Measurements from ENCODE around the gene SPNS1. TPM values are rescaled to one million over a fixed set of nuclear protein-coding genes. Genes with fewer than 3 reads are reported as not detected.

Gene SPNS1
- total RNA-seq, 4 donors from 2014 or later, result 12.7 to 26.0 (median 23.4) TPM

GRCh38 chr16:29023279-29024277 is 49.0 kb downstream of the SPNS1 start:
- in situ Hi-C loops (cut with MboI; ENCODE audit: low sequenced_read_pairs in 4 of 4), result no loop called here

GRCh38 chr16:29024278-29024677 is 49.7 kb downstream of the SPNS1 start:
- Histone ChIP-seq H3K9me3 (no peaks in the 10 kb centered on the region), H3K4me3 (no peak overlapping the region), H3K27me3 (peaks cover 0 to 3% (median 0%) of the 10 kb centered on the region in 3 donors), H3K27ac (no peak overlapping the region), H3K4me1 (no peaks in the 10 kb centered on the region), H3K36me3 (no peaks in the 10 kb centered on the region)
- intact Hi-C loops (cut with DNase I; ENCODE audit: low total_unique reads) (no loop called here), in situ Hi-C loops (cut with MboI; ENCODE audit: low sequenced_read_pairs in 4 of 4) (no loop called here)
- ATAC-seq (no peak), DNase-seq (no peak)
- TF ChIP-seq POLR2A (IDR thresholded peaks at IDR 0.05), result no peak
- no peak for TF ChIP-seq CTCF (IDR thresholded peaks at IDR 0.05 in 4 of 5, conservative IDR thresholded peaks at IDR 0.05 in 1 of 5)

More at GRCh38 chr16:29023279-29024277, 49.0 kb downstream of the SPNS1 start:
- TF ChIP-seq CTCF (IDR thresholded peaks at IDR 0.05 in 4 of 5, conservative IDR thresholded peaks at IDR 0.05 in 1 of 5), result no peak
- no peak for TF ChIP-seq POLR2A (IDR thresholded peaks at IDR 0.05)
- intact Hi-C loops (cut with DNase I; ENCODE audit: low total_unique reads), result no loop called here
- Histone ChIP-seq H3K27me3 (peaks cover 0 to 3% (median 0%) of the 10 kb centered on the region in 3 donors), H3K9me3 (no peaks in the 10 kb centered on the region), H3K27ac (no peak overlapping the region), H3K4me1 (no peaks in the 10 kb centered on the region), H3K36me3 (no peaks in the 10 kb centered on the region), H3K4me3 (no peak overlapping the region)
- DNase-seq (no peak), ATAC-seq (no peak)

GRCh38 chr16:29025218-29025617 is 50.6 kb downstream of the SPNS1 start:
- no peak for TF ChIP-seq POLR2A (IDR thresholded peaks at IDR 0.05)
- TF ChIP-seq CTCF (IDR thresholded peaks at IDR 0.05 in 4 of 5, conservative IDR thresholded peaks at IDR 0.05 in 1 of 5), result no peak
- Histone ChIP-seq H3K4me1 (no peaks in the 10 kb centered on the region), H3K4me3 (no peak overlapping the region), H3K9me3 (no peaks in the 10 kb centered on the region), H3K27ac (no peak overlapping the region), H3K27me3 (peaks cover 0 to 3% (median 0%) of the 10 kb centered on the region in 3 donors), H3K36me3 (no peaks in the 10 kb centered on the region)
- DNase-seq (no peak), ATAC-seq (no peak)
- in situ Hi-C loops (cut with MboI; ENCODE audit: low sequenced_read_pairs in 4 of 4) (no loop called here), intact Hi-C loops (cut with DNase I; ENCODE audit: low total_unique reads) (no loop called here)

- Histone ChIP-seq H3K4me1 (no peaks in the 10 kb centered on the region), H3K9me3 (no peaks in the 10 kb centered on the region), H3K4me3 (no peak overlapping the region), H3K27me3 (peaks cover 0 to 3% (median 0%) of the 10 kb centered on the region in 3 donors), H3K36me3 (no peaks in the 10 kb centered on the region), H3K27ac (no peak overlapping the region)
- ATAC-seq (no peak), DNase-seq (no peak)
- intact Hi-C loops (cut with DNase I; ENCODE audit: low total_unique reads), result no loop called here
- TF ChIP-seq CTCF (IDR thresholded peaks at IDR 0.05 in 4 of 5, conservative IDR thresholded peaks at IDR 0.05 in 1 of 5), result no peak
- no peak for TF ChIP-seq POLR2A (IDR thresholded peaks at IDR 0.05)
- in situ Hi-C loops (cut with MboI; ENCODE audit: low sequenced_read_pairs in 4 of 4), result no loop called here
Observed at GRCh38 chr16:29025735-29026134, 51.2 kb downstream of the SPNS1 start.
